Stimulated activated CD8-positive, alpha-beta memory T cell treated with anti-CD3 and anti-CD28 coated beads, Interleukin-2, amount 100 ng/mL, for 48 hours (primary cell): ENCODE data around the gene OPRL1.
"Not testable (repeated sequence)": the region's sequence is repeated elsewhere in the genome, so short reads cannot be mapped to it uniquely, and the experiment has no call there.

Source experiments
- DNase-seq, 2 donors: peaks; one replicate each; pipeline ENCODE4 v3.0.0-alpha.2; 2020; ENCODE audit warnings: low read depth in 2 of 2

Gene OPRL1

DNA sequence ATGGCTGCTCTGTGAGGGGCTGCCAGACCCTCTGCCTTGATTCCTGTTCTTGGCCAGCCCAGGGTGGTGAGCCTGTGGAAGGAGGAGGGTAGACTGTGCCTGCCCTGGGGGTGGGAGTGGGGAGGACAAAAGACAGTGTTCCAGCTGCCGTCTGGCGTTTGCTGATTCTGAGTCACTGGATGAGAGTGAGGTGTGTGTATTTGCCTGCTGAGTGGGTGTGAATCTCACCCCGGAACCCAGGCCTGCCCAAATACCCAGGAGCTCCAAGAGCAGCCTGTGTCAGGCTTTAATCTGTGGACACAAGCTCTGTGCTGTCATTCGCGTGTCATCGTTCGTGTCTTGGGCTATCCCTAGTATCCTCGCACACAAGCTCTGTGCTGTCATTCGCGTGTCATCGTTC, 6.9 kb downstream of the OPRL1 start:
- DNase-seq = no peak

DNA sequence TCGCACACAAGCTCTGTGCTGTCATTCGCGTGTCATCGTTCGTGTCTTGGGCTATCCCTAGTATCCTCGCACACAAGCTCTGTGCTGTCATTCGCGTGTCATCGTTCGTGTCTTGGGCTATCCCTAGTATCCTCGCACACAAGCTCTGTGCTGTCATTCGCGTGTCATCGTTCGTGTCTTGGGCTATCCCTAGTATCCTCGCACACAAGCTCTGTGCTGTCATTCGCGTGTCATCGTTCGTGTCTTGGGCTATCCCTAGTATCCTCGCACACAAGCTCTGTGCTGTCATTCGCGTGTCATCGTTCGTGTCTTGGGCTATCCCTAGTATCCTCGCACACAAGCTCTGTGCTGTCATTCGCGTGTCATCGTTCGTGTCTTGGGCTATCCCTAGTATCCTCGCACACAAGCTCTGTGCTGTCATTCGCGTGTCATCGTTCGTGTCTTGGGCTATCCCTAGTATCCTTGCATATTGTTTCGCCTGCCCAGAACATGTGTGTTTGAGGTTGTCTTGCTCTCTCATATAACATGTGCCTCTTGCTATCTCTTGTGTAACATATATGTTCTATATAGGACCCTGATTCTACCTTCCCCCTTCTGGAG, 7.4 kb downstream of the OPRL1 start:
- DNase-seq = not testable (repeated sequence)

DNA sequence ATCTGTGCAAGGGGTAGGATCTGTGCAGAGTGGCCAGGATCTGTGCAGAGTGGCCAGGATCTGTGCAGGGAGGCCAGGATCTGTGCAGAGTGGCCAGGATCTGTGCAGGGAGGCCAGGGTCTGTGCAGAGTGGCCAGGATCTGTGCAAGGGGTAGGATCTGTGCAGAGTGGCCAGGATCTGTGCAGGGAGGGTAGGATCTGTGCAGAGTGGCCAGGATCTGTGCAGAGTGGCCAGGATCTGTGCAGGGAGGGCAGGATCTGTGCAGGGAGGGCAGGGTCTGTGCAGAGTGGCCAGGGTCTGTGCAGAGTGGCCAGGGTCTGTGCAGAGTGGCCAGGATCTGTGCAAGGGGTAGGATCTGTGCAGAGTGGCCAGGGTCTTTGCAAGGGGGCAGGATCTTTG, 8.7 kb downstream of the OPRL1 start:
- DNase-seq = not testable (repeated sequence)

DNA sequence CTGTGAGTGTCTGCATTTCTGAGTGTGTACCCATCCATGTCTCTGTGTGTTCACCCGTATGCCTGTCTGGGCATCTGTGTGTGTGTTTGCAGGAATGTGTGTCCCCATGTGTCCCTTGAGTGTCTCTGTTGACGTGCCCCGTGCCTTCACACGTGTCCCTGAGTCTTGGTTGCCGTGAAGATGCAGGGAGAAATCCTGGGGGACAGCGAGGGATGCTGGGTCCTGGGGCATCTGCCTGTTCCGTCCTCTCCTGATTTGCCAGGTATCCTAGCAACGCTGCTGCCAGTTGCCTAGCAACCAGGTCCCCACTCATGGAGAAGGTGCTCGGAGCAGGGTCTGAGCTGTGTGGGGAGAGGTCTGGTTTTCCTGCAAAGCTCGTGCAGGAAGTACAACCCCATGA, 10.3 kb downstream of the OPRL1 start:
- no peak for DNase-seq

DNA sequence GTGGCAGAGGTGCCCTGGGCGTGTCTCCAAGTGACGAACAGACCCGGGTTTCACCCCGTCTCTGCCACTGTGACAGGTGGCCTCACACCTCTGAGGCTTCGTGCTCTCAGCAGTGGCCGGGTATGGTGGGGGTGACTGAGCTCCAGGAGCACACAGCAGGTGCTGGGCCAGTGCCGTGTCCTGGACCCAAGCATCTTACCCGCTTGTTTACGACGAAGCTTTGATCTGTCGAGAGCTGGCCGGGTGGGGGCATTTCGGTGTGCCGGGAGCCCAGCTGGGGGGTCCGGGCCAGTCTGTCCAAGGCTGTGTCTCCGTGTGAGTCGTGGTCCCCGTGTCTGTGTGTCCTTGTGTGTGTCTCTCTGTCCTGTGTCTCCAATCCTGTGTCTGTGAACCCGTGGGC, 11.5 kb downstream of the OPRL1 start:
- DNase-seq = no peak

DNA sequence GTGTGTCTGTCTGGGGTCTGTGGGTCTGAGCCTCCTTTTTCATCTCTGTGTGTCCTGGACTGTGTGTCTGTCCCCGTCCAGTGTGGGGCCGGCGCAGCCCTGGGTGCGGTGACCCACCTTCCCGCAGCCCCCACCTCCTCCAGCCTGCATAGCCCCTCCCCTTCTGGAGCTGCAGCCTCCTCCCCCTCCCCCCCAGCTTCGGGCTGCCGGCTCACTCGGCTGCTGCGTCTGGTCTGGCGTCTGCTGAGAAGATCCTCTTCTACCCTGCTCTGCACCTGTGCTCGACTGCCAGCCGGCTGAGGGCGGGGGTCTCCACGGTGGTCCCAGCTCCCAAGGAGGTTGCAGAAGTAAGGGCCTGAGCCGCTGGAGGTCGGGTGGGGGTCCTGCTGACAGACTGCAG, 11.9 kb downstream of the OPRL1 start:
- DNase-seq = no peak

DNA sequence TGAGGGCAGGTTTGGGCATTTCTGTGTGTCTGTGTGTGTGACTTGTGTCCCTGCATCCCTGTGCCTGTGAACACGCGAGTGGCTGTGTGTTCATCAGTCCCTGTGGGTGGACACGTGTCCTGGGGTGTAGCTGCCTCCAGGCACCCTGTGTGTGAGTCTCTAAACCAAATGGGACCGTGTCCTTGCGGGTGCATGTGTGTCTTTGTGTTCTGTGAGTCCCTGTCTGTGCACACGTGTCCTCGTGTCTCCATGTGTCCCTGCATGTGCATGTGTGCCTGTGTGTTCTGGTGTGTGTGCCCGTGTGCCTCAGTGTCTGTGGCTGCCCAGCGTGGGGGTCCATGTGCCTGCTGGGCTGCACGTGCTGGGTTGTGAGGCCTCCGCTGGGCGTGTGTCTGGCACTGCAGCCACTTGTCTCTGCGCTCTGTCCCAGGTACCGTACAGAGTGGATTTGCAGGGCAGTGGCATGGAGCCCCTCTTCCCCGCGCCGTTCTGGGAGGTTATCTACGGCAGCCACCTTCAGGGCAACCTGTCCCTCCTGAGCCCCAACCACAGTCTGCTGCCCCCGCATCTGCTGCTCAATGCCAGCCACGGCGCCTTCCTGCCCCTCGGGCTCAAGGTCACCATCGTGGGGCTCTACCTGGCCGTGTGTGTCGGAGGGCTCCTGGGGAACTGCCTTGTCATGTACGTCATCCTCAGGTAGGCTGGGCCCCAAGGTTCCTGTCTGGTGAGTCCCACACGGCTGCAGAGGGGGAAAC, 12.6 kb downstream of the OPRL1 start:
- no peak for DNase-seq

DNA sequence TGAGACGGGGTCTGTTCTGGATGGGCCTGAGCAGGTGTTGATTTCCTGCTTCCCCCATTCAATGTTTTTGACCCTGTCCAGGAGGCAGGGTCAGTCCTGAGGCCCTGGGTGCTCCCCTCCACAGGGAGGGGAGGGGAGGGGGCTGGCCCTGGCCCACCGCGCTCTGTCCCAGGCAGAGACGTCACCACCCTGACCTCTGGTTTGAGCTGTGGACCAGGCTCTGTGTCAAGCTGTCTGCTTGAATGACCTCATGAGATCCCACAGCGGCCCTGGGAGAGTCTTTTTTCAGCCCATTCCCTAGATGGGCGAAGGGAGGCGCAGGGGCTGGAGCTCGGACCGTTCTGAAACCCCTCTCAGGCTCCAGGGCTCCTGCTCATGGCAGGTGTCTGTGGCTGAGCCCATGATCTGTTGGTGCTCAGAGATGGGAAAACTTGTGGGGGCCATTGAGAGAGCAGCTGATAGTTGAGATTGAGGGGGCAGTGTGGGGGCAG, 13.2 kb downstream of the OPRL1 start:
- DNase-seq = no peak

DNA sequence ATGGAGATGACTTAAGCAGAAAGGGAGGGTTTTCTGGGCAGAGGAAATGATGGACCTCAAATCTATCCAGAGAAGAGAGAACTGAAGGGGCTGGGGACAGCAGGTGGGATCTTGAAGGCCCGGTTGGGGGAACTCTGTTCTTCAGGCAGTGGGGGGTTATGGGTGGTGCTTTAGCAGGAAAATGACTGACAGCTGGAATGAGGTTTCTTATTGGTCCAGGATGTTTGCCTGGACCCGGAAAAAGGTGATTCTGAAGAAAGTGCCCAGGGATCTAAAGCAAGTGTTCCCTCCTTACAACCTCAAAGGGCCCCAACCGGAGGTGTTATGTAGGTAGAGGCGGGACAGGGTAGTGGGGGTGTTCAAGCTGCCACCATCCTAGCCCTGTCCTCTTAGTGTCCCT, 15.6 kb downstream of the OPRL1 start:
- no peak for DNase-seq

DNA sequence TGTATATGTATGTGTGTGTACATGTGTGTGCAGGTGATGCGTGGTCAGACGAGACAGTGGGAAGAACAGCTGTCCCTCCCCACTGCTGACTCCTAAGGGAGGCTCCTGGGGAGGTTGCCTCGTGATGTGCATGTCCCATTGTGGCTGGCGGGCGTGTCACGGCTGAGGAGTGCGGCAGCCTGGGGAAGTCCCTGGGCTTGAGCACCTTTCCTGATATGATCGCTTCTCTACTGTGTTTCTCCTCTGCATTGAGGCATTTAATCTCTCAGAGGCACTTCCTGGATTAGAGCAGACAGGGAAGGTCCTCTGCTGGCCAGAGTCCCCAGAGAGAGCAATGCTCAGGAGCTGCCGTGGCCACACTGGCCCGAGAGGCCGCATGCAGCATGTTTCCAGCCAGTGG, 16.0 kb downstream of the OPRL1 start:
- no peak for DNase-seq

DNA sequence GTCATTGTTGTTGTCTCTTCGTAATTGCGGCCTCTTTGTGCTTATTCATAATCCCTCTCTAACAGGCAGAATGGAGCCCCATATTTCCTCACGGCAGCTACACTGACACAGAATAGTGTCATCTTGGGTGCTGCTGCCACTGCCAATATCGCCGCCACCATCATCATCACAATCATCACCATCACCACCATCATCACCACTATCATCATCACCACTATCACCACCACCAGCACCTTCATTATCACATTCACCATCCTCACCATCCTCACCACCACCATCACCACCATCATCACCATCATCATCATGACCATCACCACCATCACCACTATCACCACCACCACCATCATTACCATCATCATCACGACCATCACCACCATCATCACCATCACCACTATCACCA, 16.7 kb downstream of the OPRL1 start:
- no peak for DNase-seq

DNA sequence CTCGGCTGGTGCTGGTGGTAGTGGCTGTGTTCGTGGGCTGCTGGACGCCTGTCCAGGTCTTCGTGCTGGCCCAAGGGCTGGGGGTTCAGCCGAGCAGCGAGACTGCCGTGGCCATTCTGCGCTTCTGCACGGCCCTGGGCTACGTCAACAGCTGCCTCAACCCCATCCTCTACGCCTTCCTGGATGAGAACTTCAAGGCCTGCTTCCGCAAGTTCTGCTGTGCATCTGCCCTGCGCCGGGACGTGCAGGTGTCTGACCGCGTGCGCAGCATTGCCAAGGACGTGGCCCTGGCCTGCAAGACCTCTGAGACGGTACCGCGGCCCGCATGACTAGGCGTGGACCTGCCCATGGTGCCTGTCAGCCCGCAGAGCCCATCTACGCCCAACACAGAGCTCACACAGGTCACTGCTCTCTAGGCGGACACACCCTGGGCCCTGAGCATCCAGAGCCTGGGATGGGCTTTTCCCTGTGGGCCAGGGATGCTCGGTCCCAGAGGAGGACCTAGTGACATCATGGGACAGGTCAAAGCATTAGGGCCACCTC, 18.7 kb downstream of the OPRL1 start:
- no peak for DNase-seq

DNA sequence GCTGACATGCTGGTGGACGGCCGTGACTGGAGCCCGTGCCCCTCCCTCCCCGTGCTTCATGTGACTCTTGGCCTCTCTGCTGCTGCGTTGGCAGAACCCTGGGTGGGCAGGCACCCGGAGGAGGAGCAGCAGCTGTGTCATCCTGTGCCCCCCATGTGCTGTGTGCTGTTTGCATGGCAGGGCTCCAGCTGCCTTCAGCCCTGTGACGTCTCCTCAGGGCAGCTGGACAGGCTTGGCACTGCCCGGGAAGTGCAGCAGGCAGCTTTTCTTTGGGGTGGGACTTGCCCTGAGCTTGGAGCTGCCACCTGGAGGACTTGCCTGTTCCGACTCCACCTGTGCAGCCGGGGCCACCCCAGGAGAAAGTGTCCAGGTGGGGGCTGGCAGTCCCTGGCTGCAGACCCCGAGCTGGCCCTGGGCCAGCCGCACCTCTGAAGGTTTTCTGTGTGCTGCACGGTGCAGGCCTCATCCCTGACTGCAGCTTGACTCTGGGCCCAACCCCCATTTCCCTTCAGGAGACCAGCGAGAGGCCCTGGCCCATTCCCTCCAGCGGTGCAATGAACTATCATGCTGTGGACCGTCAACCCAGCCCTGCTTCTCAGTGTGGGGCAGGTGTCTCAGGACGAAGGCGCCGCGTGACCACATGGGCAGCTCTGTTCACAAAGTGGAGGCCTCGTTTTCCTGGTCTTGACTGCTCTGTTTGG, 19.4 kb downstream of the OPRL1 start:
- no peak for DNase-seq

DNA sequence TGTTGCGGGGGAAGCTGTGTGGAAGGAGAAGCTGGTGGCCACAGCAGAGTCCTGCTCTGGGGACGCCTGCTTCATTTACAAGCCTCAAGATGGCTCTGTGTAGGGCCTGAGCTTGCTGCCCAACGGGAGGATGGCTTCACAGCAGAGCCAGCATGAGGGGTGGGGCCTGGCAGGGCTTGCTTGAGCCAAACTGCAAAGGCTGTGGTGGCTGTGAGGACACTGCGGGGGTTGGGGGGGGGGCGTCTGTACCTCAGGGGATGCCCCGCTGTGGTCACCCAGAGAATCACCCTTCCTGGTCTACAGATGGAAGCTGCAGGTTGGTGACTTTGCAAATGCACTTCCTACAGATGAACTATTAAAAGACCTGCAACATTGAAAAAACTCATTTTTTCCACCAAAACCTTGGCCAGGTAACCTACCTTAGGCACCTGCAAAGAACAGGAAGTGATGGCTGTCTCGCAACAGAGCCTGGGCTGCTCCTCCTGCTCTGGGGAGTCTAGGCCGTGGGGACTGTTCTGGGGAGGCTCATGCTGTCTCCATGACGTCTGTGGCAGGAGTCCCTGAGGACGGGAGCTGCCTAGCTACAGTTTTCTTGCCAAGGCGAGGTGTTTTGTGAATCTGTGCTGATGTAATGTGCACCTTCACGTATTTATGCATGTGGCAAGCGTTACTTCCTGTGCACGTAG, 20.1 kb downstream of the OPRL1 start:
- no peak for DNase-seq

DNA sequence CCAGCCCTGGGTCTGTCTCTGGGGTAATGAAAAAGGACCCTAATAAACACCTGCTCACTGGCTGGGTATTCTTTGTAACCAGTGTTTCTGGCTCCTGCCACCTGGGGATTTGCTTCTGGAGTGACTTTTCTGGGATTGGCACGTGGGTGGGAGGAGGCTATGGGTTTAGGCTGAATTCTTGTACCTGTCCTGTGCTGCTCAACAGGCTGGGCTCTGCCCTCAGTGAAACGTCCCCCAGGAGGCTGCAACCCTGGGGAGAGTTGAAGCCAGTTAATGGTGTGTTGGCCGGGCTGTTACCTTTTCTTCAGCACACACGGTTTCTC, 20.6 kb downstream of the OPRL1 start:
- DNase-seq = no peak

DNA sequence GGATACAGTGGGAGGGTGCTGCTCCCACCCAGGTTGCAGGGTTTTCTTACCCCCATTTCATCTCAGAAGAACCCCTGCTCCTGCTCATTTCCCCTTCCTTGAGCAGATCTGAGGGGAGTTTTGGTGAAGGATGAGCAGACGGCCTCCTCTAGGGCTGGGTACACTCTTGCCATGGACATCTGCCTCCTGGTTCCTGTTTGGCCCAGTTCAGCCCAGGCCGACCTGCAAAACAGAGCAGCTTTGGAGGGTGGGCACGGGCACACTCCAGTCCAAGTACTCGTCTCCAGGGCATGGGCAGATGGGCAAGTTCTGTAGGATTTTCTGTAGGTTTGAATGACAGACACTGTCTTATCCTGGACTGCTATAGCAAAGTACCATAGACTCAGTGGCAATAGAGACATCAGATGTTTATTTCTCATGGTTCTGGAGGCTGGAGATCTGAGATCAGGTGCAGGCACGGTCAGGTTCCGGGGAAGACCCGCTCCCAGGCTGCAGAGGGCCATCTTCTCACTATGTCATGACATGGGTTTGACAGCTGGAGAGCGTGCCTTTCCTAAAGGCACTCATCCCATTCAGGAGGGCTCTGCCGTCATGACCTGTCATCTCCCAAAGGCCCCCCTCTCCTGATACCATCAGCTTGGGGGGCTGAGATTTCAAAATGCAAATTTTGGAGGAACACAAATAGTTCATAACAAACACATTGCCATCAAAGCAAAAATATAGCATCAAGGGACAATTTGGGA, 21.2 kb downstream of the OPRL1 start:
- no peak for DNase-seq

DNA sequence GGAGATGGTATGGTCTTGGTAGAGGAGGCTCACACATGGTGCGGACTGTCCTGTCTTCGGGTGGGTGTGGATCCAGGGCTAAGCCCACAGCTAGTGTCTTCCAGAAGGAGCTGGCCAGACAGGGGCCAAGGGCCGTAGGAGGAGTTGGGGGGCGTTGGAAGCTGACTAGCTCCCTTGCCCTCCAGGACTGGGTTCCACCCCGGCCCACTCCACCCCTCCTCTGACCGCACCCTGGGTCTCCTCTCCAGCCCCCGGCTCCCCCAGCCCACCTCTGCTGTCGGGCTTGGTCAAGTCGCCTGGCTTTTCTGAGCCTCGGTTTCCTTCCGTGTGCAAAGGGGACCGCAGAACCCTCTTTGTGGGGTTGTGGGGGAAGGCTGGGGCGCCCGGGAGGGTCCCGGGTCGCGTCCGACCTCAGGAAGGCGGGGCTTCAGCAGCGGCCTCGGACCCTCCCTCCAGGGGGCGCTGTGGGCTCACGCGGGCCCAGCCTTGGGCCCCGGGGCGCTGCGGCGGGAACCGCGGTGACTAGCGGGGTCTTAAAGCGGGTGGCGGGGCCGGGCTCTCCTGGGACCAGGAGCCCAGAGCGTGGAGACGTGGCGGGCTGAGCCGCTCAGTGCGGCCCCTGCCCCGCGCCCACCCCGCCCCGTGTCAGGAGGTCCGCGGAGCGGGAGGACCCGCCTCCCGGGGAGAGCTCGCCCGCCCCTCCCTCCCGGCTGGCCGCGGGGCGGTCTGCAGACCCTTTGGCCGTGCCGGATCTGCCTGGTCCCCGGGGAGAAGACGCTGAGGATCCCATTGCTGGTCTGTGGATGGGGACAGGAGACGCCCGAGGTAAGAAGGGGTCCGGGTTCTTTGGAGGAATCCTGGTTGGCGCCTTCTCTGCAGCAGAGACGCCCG, 22.1 kb downstream of the OPRL1 start:
- peak; percentile 62 to 63 for DNase-seq

DNA sequence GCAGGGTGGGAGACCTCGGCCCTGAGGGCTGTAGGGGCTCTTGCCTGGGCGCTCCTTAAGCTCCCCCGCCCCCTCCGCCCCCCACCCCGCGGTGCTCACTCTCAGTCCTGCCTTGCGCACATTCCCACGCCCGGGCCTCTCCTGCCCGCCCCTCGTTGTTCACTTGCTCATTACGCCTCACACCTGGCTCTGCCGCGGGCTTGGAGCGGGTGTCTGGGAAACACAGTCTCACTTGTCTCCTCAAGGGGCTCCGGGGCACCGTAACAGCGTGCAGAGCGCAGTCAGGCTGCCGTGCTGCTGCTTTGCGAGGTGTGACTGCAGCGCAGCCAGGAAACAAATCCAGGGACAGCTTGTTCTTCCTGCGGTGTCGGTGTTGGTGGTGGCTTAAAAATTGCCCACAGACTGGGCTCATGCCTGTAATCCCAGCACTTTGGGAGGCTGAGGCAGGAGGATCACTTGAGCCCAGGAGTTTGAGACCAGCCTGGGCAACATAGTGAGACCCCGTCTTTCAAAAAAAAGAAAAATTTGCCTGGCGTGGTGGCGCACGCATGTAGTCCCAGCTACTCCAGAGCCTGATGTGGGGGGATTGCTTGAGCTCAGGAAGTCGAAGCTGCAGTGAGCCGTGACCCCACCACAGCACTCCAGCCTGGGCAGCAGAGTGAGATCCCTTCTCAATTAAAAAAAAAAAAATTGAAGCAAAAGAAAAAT, 22.9 kb downstream of the OPRL1 start:
- no peak for DNase-seq

DNA sequence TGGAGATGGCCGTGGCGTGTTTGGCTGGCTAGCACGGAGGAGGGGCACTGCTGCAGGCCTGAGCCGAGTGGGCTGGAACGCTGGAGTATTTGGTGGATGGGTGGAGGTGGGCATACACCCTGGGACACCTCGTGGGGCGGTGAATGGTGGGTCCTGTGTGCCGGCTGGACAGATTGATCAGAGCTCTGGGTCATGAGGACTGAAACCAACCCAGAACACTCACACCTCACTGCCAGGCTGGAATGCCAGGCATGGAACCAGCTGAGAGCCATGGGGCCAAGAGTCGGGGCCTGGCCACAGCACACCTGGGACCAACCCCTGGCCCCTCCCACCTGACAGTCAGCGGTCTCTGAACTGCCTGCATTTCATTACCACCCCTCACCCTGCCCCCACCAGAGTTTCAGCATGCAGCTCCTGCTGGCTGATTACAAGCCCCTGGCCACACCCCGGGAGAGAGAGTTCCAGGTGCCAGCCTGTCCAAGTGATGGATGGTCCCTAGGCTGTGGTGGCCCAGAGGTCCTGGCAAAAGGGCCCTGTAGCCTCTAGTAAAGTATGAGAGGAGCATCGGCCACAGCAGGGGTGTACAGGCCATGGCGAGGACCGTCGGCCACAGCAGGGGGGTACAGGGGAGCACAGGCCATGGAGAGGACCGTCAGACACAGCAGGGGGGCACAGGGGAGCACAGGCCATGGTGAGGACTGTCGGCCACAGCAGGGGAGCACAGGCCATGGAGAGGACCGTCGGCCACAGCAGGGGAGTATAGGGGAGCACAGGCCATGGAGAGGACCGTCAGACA, 24.2 kb downstream of the OPRL1 start:
- DNase-seq = no peak
